Measurements from ENCODE around the gene SP3. TPM values are rescaled to one million over a fixed set of nuclear protein-coding genes. Genes with fewer than 3 reads are reported as not detected.

Gene SP3
- total RNA-seq, 6 experiments from 2014 or later, result 28.4 to 36.5 (median 32.4) TPM

DNA sequence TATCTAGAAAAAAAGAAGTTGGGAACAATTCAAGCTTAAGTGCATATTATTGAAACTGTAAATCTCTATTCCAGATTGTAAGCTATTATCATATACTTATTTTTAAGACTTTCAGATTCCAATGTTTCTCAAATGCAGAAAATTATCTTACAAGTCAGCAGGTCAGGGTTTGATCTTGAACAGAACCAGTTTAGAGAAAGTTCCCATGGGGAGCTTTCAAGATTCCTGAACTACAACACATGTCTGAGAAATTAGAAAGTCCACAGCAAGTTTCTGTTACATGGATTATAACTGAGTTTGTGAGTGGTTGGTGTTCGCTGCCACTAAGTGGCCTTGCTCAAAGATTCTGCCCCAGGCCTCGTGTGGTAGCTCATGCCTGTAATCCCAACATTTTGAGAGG lies 31.6 kb upstream of the SP3 start:
- no peaks in the 10 kb centered on the region for H3K27me3 ChIP-seq
- peak overlapping the region in 2 of 3 donors; percentile 54 to 86 for H3K27ac ChIP-seq
- H3K4me1 ChIP-seq, result peaks cover 0 to 30% (median 11%) of the 10 kb centered on the region in 4 donors
- H3K9me3 ChIP-seq, result no peaks in the 10 kb centered on the region
- no peak for DNase-seq
- no peak overlapping the region for H3K4me3 ChIP-seq
- no peaks in the 10 kb centered on the region for H3K36me3 ChIP-seq
- ATAC-seq, result no peak
- no peak for TF ChIP-seq POLR2A (IDR thresholded peaks at IDR 0.05)
- TF ChIP-seq, protein P1, sequence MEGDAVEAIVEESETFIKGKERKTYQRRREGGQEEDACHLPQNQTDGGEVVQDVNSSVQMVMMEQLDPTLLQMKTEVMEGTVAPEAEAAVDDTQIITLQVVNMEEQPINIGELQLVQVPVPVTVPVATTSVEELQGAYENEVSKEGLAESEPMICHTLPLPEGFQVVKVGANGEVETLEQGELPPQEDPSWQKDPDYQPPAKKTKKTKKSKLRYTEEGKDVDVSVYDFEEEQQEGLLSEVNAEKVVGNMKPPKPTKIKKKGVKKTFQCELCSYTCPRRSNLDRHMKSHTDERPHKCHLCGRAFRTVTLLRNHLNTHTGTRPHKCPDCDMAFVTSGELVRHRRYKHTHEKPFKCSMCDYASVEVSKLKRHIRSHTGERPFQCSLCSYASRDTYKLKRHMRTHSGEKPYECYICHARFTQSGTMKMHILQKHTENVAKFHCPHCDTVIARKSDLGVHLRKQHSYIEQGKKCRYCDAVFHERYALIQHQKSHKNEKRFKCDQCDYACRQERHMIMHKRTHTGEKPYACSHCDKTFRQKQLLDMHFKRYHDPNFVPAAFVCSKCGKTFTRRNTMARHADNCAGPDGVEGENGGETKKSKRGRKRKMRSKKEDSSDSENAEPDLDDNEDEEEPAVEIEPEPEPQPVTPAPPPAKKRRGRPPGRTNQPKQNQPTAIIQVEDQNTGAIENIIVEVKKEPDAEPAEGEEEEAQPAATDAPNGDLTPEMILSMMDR (IDR thresholded peaks at IDR 0.05), result no peak
- intact Hi-C loops (cut with DNase I), result no loop called here
- WGBS (ENCODE audit: insufficient coverage, low coverage, low lambda C conversion rate, missing lambda C conversion rate), result 0% methylated on average over 1 of the region's 2 CpGs

DNA sequence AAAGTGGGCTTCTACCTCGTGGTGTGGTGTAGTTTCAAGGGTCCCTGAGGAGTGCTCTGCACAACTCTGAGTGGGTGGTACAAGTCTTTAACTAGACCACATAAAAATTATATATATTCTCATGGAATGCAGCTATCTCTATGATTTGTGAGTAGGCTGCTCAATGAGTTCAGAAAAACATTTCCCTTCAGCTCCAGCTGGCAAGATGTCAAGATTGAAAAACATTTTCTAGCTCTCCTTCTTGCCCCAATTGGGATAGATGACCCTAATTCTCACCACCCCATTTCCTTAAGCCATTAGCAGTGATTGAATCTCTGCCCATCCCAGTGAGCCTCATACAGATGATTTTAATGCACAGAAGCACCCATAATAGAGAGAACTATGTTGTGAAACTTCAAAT lies 28.3 kb upstream of the SP3 start:
- no peak for TF ChIP-seq POLR2A (IDR thresholded peaks at IDR 0.05)
- TF ChIP-seq, protein P1 (IDR thresholded peaks at IDR 0.05), result no peak
- H3K27ac ChIP-seq, result no peak overlapping the region
- no peaks in the 10 kb centered on the region for H3K9me3 ChIP-seq
- H3K36me3 ChIP-seq, result no peaks in the 10 kb centered on the region
- DNase-seq (no peak), ATAC-seq (no peak)
- WGBS (ENCODE audit: insufficient coverage, low coverage, low lambda C conversion rate, missing lambda C conversion rate), result 55% methylated on average over 1 of the region's 1 CpG
- no peaks in the 10 kb centered on the region for H3K27me3 ChIP-seq
- no peak overlapping the region for H3K4me3 ChIP-seq
- H3K4me1 ChIP-seq, result peaks cover 0 to 33% (median 16%) of the 10 kb centered on the region in 4 donors
- intact Hi-C loops (cut with DNase I), result no loop called here

DNA sequence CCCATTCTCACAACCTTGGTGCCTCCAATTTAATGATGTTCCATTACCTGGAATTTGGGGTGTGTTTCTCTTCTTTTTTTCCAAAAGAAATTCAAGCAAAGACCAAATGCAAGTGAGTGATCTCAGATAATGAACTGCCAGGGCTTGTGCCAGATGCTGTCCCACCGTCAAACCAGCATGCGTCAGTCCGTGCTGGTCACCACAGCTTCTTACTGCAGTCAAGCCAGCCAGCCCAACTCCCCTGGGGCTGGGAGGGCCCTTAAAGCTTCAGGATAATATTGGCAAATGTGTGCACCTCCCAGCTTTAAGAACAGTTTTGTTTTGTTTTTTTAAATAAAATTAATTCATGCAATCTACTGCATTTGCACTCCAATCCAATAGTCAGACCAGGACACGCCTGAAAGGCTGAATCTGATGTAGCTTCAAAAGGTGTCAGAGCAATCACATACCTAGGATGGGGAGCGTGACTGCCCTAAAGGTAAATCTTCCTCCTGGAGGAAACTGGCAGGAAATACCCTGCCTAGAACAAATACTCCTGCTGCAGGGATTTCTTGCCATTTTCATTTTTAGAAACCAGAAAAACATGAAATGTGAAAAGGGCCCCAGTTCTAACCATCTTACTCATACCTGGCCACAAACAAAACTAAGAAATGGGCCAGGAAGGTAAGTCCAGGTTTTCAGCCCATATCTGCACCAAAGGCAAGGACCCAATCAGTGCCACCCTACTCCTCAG lies 26.8 kb upstream of the SP3 start:
- TF ChIP-seq, protein P1 (IDR thresholded peaks at IDR 0.05), result no peak
- TF ChIP-seq POLR2A (IDR thresholded peaks at IDR 0.05), result no peak
- ATAC-seq, result peak; percentile 52 to 72 (median 58)
- H3K4me3 ChIP-seq, result no peak overlapping the region
- peaks cover 0 to 31% (median 14%) of the 10 kb centered on the region in 4 donors for H3K4me1 ChIP-seq
- no peaks in the 10 kb centered on the region for H3K36me3 ChIP-seq
- WGBS (ENCODE audit: insufficient coverage, low coverage, low lambda C conversion rate, missing lambda C conversion rate), result 49% methylated on average over 5 of the region's 5 CpGs
- peak in 2 of 3 donors; percentile 60 to 65 for DNase-seq
- no peaks in the 10 kb centered on the region for H3K27me3 ChIP-seq
- H3K27ac ChIP-seq, result peak overlapping the region; percentile 11 to 78 (median 77)
- intact Hi-C loops (cut with DNase I), result no loop called here
- H3K9me3 ChIP-seq, result no peaks in the 10 kb centered on the region

DNA sequence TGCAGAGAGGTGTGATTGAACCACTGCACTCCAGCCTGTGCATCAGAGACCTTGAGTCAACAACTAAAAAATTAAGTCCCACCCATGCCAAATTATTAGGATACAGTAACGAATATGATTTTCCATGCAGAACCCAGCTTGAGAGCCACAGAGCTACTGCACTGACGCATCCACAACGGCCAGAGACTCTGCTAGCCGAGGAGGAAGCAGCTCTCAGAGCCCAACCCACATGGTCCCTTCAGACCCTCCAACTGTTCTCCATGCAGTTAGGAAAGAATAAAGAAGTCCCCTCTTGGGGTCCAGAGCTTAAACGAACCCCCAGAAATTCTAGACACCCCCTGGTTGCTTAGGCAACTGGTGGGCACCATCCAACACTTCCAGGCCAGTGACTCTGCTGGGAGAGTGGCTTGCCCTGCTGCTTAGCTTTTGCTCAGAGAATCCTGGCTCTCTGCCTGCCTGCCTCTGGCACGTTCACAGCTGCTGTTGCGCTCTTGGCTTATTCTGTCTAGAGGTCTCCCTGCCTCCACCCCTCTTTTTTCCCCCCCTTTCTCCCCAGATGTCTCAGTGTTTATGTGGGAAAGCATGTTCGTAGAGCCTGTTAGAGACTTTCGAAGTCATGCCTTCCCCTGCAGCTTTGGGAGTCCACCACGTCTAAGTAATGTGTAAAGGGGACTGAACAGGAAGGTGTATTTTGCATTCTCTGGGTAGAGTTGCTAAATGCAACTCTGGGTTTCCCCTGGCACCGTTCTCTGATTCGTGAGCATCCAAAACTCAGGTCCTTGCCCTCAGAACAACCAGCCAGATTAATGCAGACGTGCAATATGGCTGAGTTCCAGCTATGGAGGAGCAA lies 26.0 kb upstream of the SP3 start:
- H3K4me1 ChIP-seq, result peaks cover 0 to 34% (median 15%) of the 10 kb centered on the region in 4 donors
- 21% methylated on average over 12 of the region's 13 CpGs for WGBS (ENCODE audit: insufficient coverage, low coverage, low lambda C conversion rate, missing lambda C conversion rate)
- peak; percentile 76 to 91 (median 88) for DNase-seq
- no peaks in the 10 kb centered on the region for H3K9me3 ChIP-seq
- ATAC-seq, result peak; percentile 78 to 84 (median 81)
- TF ChIP-seq POLR2A (IDR thresholded peaks at IDR 0.05), result no peak
- TF ChIP-seq, protein P1 (IDR thresholded peaks at IDR 0.05), result no peak
- H3K27ac ChIP-seq, result peak overlapping the region; percentile 11 to 78 (median 77)
- intact Hi-C loops (cut with DNase I), result no loop called here
- no peaks in the 10 kb centered on the region for H3K27me3 ChIP-seq
- H3K36me3 ChIP-seq, result no peaks in the 10 kb centered on the region
- H3K4me3 ChIP-seq, result no peak overlapping the region

Measured in right lobe of liver (tissue), 6 donors.